Measurements from ENCODE around the gene SDR42E2. TPM values are rescaled to one million over a fixed set of nuclear protein-coding genes. Genes with fewer than 3 reads are reported as not detected.

The SDR42E2 gene
- total RNA-seq, 1 donor from 2014 or later = not detected

- Mint-ChIP-seq H3K9me3 (ENCODE audit: unreplicated experiment) (peaks cover 3% of the 10 kb centered on the region), H3K27me3 (ENCODE audit: unreplicated experiment) (peaks cover 5% of the 10 kb centered on the region), H3K36me3 (ENCODE audit: unreplicated experiment) (no peaks in the 10 kb centered on the region), H3K27ac (ENCODE audit: unreplicated experiment) (no peak overlapping the region), H3K4me3 (ENCODE audit: unreplicated experiment) (no peak overlapping the region), H3K4me1 (ENCODE audit: low read depth, unreplicated experiment) (no peaks in the 10 kb centered on the region)
- DNase-seq = no peak
- no peak for TF ChIP-seq CTCF (IDR thresholded peaks at IDR 0.05; ENCODE audit: partially characterized antibody, unreplicated experiment)
Observed at GRCh38 chr16:22181843-22182242, 19.5 kb downstream of the SDR42E2 start.

- no peaks in the 10 kb centered on the region for H3K4me1 Mint-ChIP-seq (ENCODE audit: low read depth, unreplicated experiment)
- no peak overlapping the region for H3K4me3 Mint-ChIP-seq (ENCODE audit: unreplicated experiment)
- H3K27ac Mint-ChIP-seq (ENCODE audit: unreplicated experiment) = no peak overlapping the region
- H3K27me3 Mint-ChIP-seq (ENCODE audit: unreplicated experiment) = peaks cover 5% of the 10 kb centered on the region
- no peak for TF ChIP-seq CTCF (IDR thresholded peaks at IDR 0.05; ENCODE audit: partially characterized antibody, unreplicated experiment)
- H3K9me3 Mint-ChIP-seq (ENCODE audit: unreplicated experiment) = peaks cover 2% of the 10 kb centered on the region
- H3K36me3 Mint-ChIP-seq (ENCODE audit: unreplicated experiment) = no peaks in the 10 kb centered on the region
- DNase-seq = no peak
Observed at GRCh38 chr16:22183335-22183734, 21.0 kb downstream of the SDR42E2 start.

GRCh38 chr16:22183901-22184614, 21.8 kb downstream of the SDR42E2 start:
- Mint-ChIP-seq H3K9me3 (ENCODE audit: unreplicated experiment) (no peaks in the 10 kb centered on the region), H3K27me3 (ENCODE audit: unreplicated experiment) (peaks cover 4% of the 10 kb centered on the region), H3K36me3 (ENCODE audit: unreplicated experiment) (no peaks in the 10 kb centered on the region), H3K4me1 (ENCODE audit: low read depth, unreplicated experiment) (peaks cover 5% of the 10 kb centered on the region), H3K27ac (ENCODE audit: unreplicated experiment) (no peak overlapping the region), H3K4me3 (ENCODE audit: unreplicated experiment) (no peak overlapping the region)
- TF ChIP-seq CTCF (IDR thresholded peaks at IDR 0.05; ENCODE audit: partially characterized antibody, unreplicated experiment) = no peak
- no peak for DNase-seq

- H3K9me3 Mint-ChIP-seq (ENCODE audit: unreplicated experiment) = peaks cover 3% of the 10 kb centered on the region
- H3K27me3 Mint-ChIP-seq (ENCODE audit: unreplicated experiment) = peaks cover 2% of the 10 kb centered on the region
- no peak overlapping the region for H3K27ac Mint-ChIP-seq (ENCODE audit: unreplicated experiment)
- peaks cover 10% of the 10 kb centered on the region for H3K4me1 Mint-ChIP-seq (ENCODE audit: low read depth, unreplicated experiment)
- no peak for DNase-seq
- no peaks in the 10 kb centered on the region for H3K36me3 Mint-ChIP-seq (ENCODE audit: unreplicated experiment)
- no peak for TF ChIP-seq CTCF (IDR thresholded peaks at IDR 0.05; ENCODE audit: partially characterized antibody, unreplicated experiment)
- H3K4me3 Mint-ChIP-seq (ENCODE audit: unreplicated experiment) = no peak overlapping the region
Observed at GRCh38 chr16:22184615-22184968, 22.3 kb downstream of the SDR42E2 start.

- Mint-ChIP-seq H3K27me3 (ENCODE audit: unreplicated experiment) (peaks cover 2% of the 10 kb centered on the region), H3K4me3 (ENCODE audit: unreplicated experiment) (no peak overlapping the region), H3K4me1 (ENCODE audit: low read depth, unreplicated experiment) (peaks cover 12% of the 10 kb centered on the region), H3K27ac (ENCODE audit: unreplicated experiment) (no peak overlapping the region), H3K9me3 (ENCODE audit: unreplicated experiment) (peaks cover 5% of the 10 kb centered on the region), H3K36me3 (ENCODE audit: unreplicated experiment) (no peaks in the 10 kb centered on the region)
- DNase-seq = peak; percentile 55
- TF ChIP-seq CTCF (IDR thresholded peaks at IDR 0.05; ENCODE audit: partially characterized antibody, unreplicated experiment) = peak; percentile 12
Observed at GRCh38 chr16:22186517-22186916, 24.2 kb downstream of the SDR42E2 start.
